Measurements from ENCODE around the gene TEX29.

TEX29 gene

GRCh38 chr13:111291908-111292307, 28.5 kb upstream of the TEX29 start:
- DNase-seq (ENCODE audit: low spot score) = no peak

- DNase-seq (ENCODE audit: low spot score) = no peak
These were observed 27.5 kb upstream of the TEX29 start for GRCh38 chr13:111292710-111293485.

GRCh38 chr13:111295886-111296285, 24.6 kb upstream of the TEX29 start:
- DNase-seq (ENCODE audit: low spot score) = no peak

- DNase-seq (ENCODE audit: low spot score) = no peak
These were observed 24.0 kb upstream of the TEX29 start for GRCh38 chr13:111296417-111296816.

GRCh38 chr13:111298214-111298975, 22.0 kb upstream of the TEX29 start:
- no peak for DNase-seq (ENCODE audit: low spot score)

GRCh38 chr13:111302045-111302726, 18.3 kb upstream of the TEX29 start:
- DNase-seq (ENCODE audit: low spot score) = no peak

GRCh38 chr13:111303559-111303958, 16.9 kb upstream of the TEX29 start:
- DNase-seq (ENCODE audit: low spot score) = no peak

- DNase-seq (ENCODE audit: low spot score) = no peak
These were observed 16.3 kb upstream of the TEX29 start for GRCh38 chr13:111304041-111304544.

GRCh38 chr13:111304603-111305289, 15.7 kb upstream of the TEX29 start:
- no peak for DNase-seq (ENCODE audit: low spot score)

- no peak for DNase-seq (ENCODE audit: low spot score)
These were observed 7.4 kb upstream of the TEX29 start for GRCh38 chr13:111312944-111313590.

- no peak for DNase-seq (ENCODE audit: low spot score)
These were observed 6.5 kb upstream of the TEX29 start for GRCh38 chr13:111313911-111314425.

- DNase-seq (ENCODE audit: low spot score) = no peak
These were observed 5.6 kb upstream of the TEX29 start for GRCh38 chr13:111314852-111315251.

- no peak for DNase-seq (ENCODE audit: low spot score)
These were observed 5.0 kb upstream of the TEX29 start for GRCh38 chr13:111315347-111315995.

GRCh38 chr13:111316161-111316730, 4.2 kb upstream of the TEX29 start:
- no peak for DNase-seq (ENCODE audit: low spot score)

GRCh38 chr13:111317042-111317550, 3.3 kb upstream of the TEX29 start:
- no peak for DNase-seq (ENCODE audit: low spot score)

GRCh38 chr13:111317571-111318345, 2.7 kb upstream of the TEX29 start:
- no peak for DNase-seq (ENCODE audit: low spot score)

GRCh38 chr13:111318386-111318785, 2.1 kb upstream of the TEX29 start:
- no peak for DNase-seq (ENCODE audit: low spot score)

- no peak for DNase-seq (ENCODE audit: low spot score)
These were observed 921 bp upstream of the TEX29 start for GRCh38 chr13:111319521-111319920.
